GM10266 (cell line): ENCODE measurements around the gene GNA15.
"Not testable (repeated sequence)": the region's sequence is repeated elsewhere in the genome, so short reads cannot be mapped to it uniquely, and the experiment has no call there.

Source experiments
- DNase-seq: peaks from one replicate; pipeline ENCODE4 v3.0.0; 2012; ENCODE audit errors: extremely low spot score
- CTCF ChIP-seq: IDR thresholded peaks from 2 replicates; pipeline ENCODE4 v1.5.1; 2012; ENCODE audit warnings: mild to moderate bottlenecking, low read depth; ENCODE audit not compliant: control insufficient read depth, insufficient read depth; ENCODE audit errors: missing control alignments

GNA15 gene

DNA sequence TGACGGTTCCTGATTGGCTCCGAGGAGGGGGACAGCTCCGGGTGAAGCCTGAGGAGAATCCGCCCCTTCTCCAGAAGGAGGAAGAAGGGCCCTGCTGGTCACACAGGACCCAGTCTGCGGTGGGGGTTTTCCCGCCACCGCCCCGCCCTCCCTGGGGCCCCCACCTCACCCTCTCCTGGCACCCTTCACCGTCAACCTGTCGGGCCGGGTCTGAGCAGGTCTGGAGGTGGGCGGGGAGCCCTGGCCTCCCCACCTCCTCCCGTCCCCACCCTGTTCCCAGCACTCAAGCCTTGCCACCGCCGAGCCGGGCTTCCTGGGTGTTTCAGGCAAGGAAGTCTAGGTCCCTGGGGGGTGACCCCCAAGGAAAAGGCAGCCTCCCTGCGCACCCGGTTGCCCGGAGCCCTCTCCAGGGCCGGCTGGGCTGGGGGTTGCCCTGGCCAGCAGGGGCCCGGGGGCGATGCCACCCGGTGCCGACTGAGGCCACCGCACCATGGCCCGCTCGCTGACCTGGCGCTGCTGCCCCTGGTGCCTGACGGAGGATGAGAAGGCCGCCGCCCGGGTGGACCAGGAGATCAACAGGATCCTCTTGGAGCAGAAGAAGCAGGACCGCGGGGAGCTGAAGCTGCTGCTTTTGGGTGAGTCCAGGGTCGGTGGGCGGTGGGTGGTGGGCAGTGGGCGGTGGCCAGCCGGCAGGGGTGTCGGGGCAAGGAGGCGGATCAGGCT, at the start of gene GNA15:
Gene GNA15 (plus strand): TSS at position 73 of the 723 bp plus-strand sequence. CDS start 418 bp downstream, at position 491.
- TF ChIP-seq CTCF = no peak
- peak; percentile 74 for DNase-seq

- TF ChIP-seq CTCF = no peak
- no peak for DNase-seq
Measured at GRCh38 chr19:3087769-3088168, 48.1 kb upstream of the GNA15 start.

DNA sequence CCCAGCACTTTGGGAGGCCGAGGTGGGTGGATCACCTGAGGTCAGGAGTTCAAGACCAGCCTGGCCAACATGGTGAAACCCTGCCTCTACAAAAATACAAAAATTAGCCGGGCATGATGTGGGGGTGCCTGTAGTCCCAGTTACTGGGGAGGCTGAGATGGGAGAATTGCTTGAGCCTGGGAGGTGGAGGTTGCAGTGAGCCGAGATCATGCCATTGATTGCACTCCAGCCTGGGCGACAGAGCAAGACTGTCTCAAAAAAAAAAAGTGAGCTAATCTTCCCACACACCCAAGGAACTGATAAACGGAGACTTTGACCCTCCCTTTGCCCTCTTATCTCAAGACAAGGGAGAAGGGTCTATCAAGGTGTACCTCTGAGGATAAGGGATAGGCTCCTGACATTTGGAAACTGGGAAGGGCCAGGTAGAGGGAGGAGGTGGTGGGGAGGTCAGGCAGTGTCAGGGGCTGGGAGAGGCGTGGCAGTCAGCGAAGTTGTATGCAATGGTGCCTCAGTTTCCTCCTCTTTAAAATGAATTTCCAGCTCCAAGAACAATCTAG, 46.5 kb upstream of the GNA15 start:
- DNase-seq = not testable (repeated sequence)

GRCh38 chr19:3094601-3095440, 41.0 kb upstream of the GNA15 start:
- no peak for DNase-seq
- TF ChIP-seq CTCF = no peak

DNA sequence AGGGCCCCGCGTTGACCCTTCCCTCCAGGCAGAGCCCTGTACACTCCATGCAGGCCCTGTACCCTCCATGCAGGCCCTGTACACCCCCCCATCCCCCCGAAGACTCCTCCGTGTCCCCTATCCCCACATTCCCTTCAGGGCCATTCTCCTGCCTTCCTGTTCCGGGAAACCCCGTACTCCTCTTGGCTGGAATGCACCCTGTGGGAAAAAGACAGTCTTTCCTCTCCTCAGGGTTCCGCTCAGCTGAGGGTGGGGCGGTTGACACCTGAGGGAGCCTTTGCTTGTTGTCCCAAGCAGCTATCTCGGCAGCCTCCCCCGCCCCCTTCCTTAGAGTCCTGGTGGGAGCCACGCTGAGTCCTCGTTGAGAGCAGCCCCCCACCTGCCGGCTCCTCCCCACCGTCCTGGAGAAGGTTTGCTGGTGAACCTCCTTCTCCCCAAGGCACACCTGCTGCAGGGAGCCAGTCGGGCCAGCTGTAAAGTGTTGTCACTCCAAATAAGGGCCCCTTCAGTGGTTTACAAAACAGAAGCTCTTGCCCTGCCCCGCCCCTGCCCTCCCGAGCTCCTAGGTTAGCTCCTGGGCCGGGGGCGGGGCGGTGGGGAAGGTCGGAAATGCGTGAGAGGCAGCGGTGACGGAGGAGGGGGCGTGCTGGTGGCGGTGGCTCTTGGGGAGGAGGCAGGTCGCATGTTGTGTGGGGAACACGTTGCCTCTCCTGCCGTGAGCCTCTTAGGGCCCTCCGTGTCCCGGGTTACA, 40.2 kb upstream of the GNA15 start:
- no peak for DNase-seq
- TF ChIP-seq CTCF = no peak

DNA sequence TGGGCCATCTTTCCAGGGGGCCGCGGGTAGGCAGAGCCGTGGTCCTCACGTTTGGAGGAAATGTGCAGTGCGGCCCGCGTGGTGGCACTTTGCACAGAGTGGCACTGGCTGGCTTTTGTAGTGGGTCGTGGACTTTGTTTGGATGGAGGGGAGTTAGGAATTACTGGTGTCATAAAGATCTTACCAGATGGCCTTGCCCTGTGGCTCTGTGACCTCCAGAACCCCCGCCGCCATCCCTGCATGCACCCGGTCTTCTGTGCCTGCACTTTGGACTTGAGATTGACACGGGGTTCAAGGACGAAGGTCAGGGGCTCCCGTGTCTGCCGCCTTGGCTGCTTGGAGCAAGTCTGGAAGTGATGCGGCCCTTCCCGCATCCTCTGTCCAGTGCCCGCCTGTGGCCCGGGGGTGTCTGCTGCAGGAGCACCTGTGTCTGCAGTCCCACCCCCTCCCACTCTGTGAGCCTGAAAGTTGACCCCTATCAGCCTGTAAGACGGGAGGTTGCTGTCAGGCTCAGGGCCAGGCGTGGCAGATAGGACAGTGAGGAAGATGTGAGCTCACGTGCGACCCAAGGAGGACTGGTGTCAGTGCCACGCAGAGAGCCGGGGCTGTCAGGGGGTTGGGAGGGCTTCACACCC, 39.4 kb upstream of the GNA15 start:
- no peak for TF ChIP-seq CTCF
- DNase-seq = no peak

- no peak for TF ChIP-seq CTCF
- no peak for DNase-seq
Measured at GRCh38 chr19:3096902-3097326, 38.9 kb upstream of the GNA15 start.
